HCEC 1CT (cell line): ENCODE results near the gene BPIFB2.

ENCODE experiments used
- DNase-seq: peaks from one replicate; pipeline ENCODE4 v3.0.0-alpha.2; 2017

The BPIFB2 gene

DNA sequence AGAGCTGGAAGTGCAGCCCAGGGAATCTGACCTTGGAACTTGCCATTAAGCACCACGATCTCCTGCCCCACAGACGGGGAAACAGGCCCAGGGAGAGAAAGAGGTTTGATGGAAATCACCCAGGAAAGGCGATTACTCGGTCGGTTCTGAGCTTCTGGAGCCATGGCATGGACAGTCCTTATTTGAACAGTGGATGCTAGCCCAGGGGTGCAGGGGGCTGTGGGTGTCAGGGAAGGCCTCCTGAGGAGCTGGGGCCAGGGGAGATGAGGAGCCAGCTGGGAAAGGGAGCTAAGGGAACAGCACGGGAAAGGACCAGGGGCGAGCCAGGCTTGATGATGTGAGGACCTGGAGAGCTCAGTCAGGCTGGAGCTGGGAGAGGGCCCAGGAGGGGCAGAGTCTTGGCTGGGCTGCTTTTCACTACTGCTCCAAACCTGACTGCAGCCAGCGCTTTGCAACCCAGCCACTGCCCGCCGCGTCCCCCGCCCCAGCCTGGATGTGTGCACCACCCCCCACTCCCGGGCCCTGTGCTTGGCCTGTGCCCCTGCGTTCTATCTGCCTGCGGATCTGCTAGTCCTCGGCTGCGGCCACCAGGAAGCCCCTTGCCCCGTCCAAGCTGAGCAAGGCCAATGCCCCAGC lies 21.1 kb upstream of the BPIFB2 start:
- no peak for DNase-seq

DNA sequence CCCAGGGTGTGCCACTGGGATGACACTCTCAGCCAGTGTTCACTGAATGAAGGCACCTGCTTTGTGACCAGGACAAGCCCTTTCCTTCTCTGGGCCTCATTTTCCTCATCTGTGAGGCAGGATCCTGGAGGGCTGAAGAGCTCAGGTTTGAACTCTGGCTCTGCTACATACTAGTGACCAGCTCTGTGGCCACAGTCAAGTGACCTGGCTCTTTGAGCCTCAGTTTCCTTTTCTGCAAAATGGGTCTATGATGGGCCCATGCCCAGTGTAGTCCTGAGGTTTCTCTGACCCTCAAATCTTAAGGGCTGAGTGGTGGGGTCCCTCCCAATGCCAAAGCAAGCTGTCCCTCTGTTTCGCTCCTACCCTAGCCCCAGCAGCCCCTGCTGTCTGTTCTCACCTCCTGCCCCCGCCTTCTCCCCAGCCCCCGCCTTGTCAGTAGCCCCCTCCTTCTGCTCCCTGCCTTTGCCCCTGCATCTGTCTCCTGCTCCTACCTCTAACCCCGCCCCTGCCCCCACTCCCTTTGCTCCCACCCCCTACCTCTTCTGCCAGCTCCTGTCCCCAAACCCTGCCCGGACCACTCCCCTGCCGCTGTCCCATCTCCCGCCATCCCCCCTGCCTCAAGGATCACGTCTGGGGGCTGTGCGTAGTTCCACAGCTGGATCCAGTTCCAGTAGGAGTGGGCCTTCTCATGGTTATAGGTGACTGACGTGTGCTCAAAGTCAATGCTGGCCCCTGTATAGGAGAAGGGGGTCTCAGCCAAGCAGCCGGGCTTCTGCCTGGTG lies 20.3 kb upstream of the BPIFB2 start:
- DNase-seq, result no peak

DNA sequence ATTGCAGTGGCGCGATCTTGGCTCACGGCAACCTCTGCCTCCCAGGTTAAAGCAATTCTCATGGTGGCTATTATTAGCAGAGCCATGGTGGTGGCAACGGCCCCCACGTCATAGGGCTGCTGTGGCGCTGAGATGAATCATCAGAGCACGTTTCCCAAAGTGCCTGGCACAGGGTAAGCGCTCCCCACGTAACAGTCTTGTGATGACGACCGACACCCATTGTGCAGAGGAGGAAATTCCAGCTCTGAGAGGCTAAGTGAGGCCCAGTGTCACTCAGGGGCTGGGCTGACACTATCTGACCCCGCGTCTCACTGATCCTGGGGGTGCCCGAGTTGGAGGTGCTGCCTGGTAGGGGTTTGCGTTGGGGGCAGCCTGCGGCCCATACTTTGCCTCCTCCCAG lies 19.5 kb upstream of the BPIFB2 start:
- no peak for DNase-seq

GRCh38 chr20:32989507-32990283 lies 17.8 kb upstream of the BPIFB2 start:
- no peak for DNase-seq

GRCh38 chr20:32990426-32990825 lies 17.1 kb upstream of the BPIFB2 start:
- DNase-seq, result no peak

GRCh38 chr20:32991383-32991782 lies 16.1 kb upstream of the BPIFB2 start:
- no peak for DNase-seq

- DNase-seq, result no peak
These were observed 15.5 kb upstream of the BPIFB2 start for GRCh38 chr20:32991792-32992641.

- no peak for DNase-seq
These were observed 13.9 kb upstream of the BPIFB2 start for GRCh38 chr20:32993496-32994050.

DNA sequence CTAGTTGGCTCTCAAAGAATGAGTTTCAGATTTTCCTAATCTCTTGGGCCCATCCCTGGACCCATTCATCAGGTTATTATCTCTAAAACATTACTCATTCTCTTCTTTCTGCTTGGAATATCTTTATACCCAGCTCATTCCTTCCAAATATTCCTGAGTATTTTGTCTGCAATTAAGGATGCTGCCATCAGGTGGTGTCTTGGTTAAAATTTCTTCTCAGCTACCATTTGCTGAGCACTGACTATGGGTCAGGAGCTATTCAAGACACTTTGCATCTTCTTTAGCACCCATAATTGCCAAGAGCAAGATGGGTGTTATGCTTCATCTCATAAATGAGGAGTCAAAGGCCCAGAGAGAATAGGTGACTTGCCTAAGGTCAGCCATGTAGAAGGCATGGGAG lies 11.7 kb upstream of the BPIFB2 start:
- DNase-seq, result no peak

GRCh38 chr20:32997431-32997830 lies 10.1 kb upstream of the BPIFB2 start:
- no peak for DNase-seq

GRCh38 chr20:32999603-33000250 lies 7.8 kb upstream of the BPIFB2 start:
- DNase-seq, result no peak

DNA sequence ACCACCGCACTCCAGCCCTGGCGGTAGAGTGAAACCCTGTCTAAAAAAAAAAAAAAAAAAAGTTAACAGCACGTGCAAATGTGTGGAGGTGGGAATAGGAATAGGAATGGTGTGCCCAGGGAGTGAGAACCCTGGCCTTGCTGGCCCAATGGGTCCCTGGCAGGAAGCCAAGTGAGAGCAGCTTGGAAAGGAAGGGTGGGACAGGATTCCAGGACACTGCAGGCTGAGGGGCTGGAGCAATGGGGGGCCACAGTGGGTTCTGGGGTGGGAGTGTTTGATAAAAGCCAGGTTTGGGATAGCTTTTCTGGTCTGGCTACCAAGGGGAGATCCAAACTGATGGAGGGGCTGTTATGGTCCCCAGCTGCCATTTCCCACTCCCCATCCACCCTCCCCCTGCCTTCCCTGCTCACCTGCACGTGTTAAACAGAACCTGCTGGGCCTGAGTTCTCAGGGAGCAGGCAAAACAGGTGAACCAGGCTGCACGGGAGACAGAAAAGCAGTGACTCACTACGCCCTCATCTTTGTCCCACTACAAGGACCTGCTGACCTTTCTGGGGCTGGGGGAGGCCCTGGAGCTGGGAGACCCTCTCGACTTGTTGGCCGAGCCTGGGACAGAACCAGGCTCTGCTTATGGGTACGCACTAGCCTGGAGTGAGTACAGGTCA lies 6.6 kb upstream of the BPIFB2 start:
- DNase-seq, result no peak

DNA sequence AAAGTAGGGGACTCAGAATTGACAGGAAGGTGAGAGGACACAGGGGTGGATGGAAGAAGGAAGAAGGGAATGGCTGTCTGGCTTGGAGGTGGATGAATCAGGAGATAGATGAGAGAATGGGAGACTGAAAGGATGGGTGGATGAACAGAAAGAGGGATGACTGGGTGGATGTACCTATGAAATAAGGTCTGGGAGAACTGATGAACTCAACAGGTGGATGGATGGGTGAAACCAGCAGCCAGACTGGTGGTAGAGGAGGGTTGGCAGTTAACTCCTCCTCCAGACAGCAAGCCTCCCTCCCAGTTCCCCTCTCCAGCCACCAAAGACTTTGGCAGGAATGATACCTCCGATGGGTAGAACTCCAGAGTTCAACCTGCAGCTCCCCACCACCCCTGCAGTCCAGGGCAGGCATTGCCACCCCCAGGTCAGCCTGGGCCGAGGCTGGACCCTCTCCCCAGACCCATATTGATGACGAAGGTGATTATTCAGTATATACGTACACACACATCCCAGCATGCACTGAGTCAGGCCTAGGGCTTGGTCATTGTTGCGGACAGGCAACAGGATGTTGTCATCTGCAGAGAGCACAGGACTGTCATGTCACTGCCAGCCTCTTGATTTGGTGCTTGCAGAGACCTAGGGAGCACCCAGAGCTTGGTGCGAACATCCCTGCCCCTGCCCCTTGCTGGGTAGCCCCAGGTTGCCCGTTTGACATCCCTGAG lies 5.3 kb upstream of the BPIFB2 start:
- no peak for DNase-seq

- no peak for DNase-seq
These were observed 3.3 kb upstream of the BPIFB2 start, which contains the start of gene SUN5 for GRCh38 chr20:33004141-33004751. Gene SUN5 (minus strand): TSS chr20:33004433. CDS start chr20:33004340, 93 bp downstream.

DNA sequence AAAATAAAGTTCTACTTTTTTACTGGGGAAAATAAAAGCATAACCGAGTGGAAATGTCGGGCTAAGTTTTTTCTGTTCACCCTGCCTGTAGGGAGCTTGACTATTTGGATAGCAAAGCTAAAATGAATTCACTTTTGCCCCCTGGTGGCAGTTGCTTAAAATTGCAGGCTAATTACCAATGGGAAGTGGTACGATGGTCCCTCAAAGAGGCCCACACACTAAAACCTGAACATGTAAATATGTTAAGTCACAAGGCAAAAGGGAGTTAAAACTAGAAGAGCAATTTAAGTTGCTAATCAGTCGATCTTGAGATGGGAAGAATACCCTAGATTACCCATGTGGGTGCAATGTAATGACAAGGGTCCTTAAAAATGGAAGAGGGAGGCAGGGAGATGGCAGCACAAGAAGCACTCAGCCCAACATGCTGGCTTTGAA lies 2.4 kb upstream of the BPIFB2 start:
- no peak for DNase-seq

GRCh38 chr20:33005908-33006775 lies 1.4 kb upstream of the BPIFB2 start:
- DNase-seq, result no peak

DNA sequence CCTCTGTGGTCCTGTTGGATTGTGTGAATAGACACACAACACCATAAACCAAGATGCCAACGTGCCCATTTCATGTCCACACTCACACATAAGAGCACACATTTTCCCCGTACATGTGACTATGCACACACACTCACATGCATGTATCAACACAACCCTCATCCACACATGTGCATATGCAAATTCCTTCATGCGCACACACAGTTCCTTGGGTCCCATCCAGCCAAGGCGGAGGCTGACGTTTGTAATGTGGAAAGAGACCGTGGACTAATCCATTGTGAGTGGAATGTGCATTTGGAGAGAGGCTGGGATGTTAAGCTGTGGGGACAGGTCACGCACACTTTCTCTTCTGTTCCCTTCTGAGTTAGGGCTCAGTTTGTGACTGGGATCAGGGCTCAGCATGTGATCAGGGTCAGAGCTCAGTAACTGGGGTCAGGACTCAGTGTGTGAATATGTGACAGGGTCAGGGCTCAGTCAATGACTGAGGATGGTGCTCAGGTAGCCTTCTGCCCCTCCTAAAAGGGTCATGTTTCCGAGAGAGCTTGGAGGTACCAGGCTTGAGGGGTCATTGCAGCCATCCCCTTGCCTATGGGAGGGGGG lies 628 bp upstream of the BPIFB2 start:
- no peak for DNase-seq

GRCh38 chr20:33008336-33009213 lies 1.1 kb downstream of the BPIFB2 start:
- no peak for DNase-seq
